Fibroblast of lung (primary cell): ENCODE results near the gene ADAMTS14.

Source experiments
- CTCF ChIP-seq, 2 donors: IDR thresholded peaks in 1 of 2; conservative IDR thresholded peaks in 1 of 2; 1 replicate in 1 of 2; 2 replicates in 1 of 2; pipeline ENCODE4 v1.5.1; 2011 to 2012; ENCODE audit warnings: low read length in 2 of 2, control low read depth in 1 of 2, inconsistent platforms in 1 of 2, low read depth in 1 of 2, mild to moderate bottlenecking in 1 of 2
- EZH2 ChIP-seq: IDR thresholded peaks from 2 replicates; pipeline ENCODE4 v1.5.1; 2012; ENCODE audit warnings: low read length, control low read depth, mild to moderate bottlenecking; ENCODE audit errors: missing control alignments

GRCh38 chr10:70668454-70668970 is 3.8 kb upstream of the ADAMTS14 start:
- TF ChIP-seq CTCF (conservative IDR thresholded peaks at IDR 0.05 in 1 of 2, IDR thresholded peaks at IDR 0.05 in 1 of 2; ENCODE audit: low read depth in 1 of 2, low read length in 2 of 2) (no peak), EZH2 (no peak)
